Sigmoid colon (tissue), 7 donors: ENCODE measurements around the gene OR6S1. TPM values are rescaled to one million over a fixed set of nuclear protein-coding genes. Genes with fewer than 3 reads are reported as not detected.

ENCODE experiments used
- DNase-seq: peaks from one replicate; pipeline ENCODE4 v3.0.0-alpha.2; 2019
- H3K27ac ChIP-seq, 4 donors: fragments of 200-600 bp; sonication (generic); one replicate each; pipeline ENCODE4 v1.5.1; 2016 to 2019; ENCODE audit warnings: mild to moderate bottlenecking in 1 of 4
- H3K27me3 ChIP-seq, 3 donors: fragments of 200-600 bp; sonication (generic); one replicate each; pipeline ENCODE4 v1.5.1; 2019; ENCODE audit warnings: mild to moderate bottlenecking in 1 of 3
- H3K36me3 ChIP-seq, 4 donors: fragments of 200-600 bp; sonication (generic); one replicate each; pipeline ENCODE4 v1.5.1; 2016 to 2019
- H3K4me1 ChIP-seq, 4 donors: fragments of 200-600 bp; sonication (generic); one replicate each; pipeline ENCODE4 v1.5.1; 2017 to 2019
- H3K4me3 ChIP-seq, 4 donors: fragments of 200-600 bp; sonication (generic); one replicate each; pipeline ENCODE4 v1.5.1; 2017 to 2019; ENCODE audit warnings: mild to moderate bottlenecking in 2 of 4, moderate library complexity in 1 of 4
- H3K9me3 ChIP-seq, 4 donors: fragments of 200-600 bp in 3 of 4; sonication (generic) in 3 of 4; one replicate each; pipeline versions ENCODE4 v1.5.1 to v1.6.1; 2013 to 2019
- EP300 ChIP-seq, 4 donors: sonication (generic); formaldehyde crosslinking; IDR thresholded peaks; one replicate each; pipeline ENCODE4 v1.6.1; 2017; ENCODE audit warnings: antibody characterized with exemption in 4 of 4
- POLR2A ChIP-seq, 2 donors: fragments of 450-650 bp; IDR thresholded peaks; one replicate each; pipeline ENCODE4 v1.6.1; 2016; ENCODE audit warnings: antibody characterized with exemption in 2 of 2, mild to moderate bottlenecking in 2 of 2, moderate library complexity in 2 of 2
- POLR2AphosphoS5 ChIP-seq, 4 donors: sonication (generic); formaldehyde crosslinking; IDR thresholded peaks; one replicate each; pipeline ENCODE4 v1.6.1; 2017; ENCODE audit warnings: antibody characterized with exemption in 4 of 4
- WGBS, 2 donors: extraction: QIAGEN DNeasy Blood & Tissue Kit; methylation state at CpG; one replicate each; pipeline ENCODE4 v1.1.7; 2013; 5-methylcytosine and 5-hydroxymethylcytosine counted together
- intact Hi-C: fragments of 100-400 bp; cut with DNase I; formaldehyde crosslinking; loops from one replicate; pipeline ENCODE4 v1.15.1; 2023
- polyA plus RNA-seq, 3 donors: library from polyadenylated mRNA; stranded (reverse); fragments of 200-250 nt; gene quantifications; one replicate each; pipeline ENCODE4 v1.2.3, GENCODE V29; 2013
- total RNA-seq, 4 donors: library from RNA; depleted of rRNA; stranded (reverse); fragments of >200 nt; gene quantifications; one replicate each; pipeline ENCODE4 v1.1.0, GENCODE V29; 2016
- TF ChIP-seq, protein P1 (sequence below), 4 experiments: fragments of 450-650 bp in 3 of 4; fragments of 200-600 bp in 1 of 4; IDR thresholded peaks; one replicate each; pipeline ENCODE4 v1.5.1; 2016 to 2019; ENCODE audit warnings: antibody characterized with exemption in 4 of 4, mild to moderate bottlenecking in 3 of 4, moderate library complexity in 2 of 4
- donor health status: healthy with polysubstance abuse.
- donor health status: Bipolar disorder and iron deficiency.
- donor health status: healthy.

The OR6S1 gene
- total and polyA plus RNA-seq, 7 donors, result not detected

DNA sequence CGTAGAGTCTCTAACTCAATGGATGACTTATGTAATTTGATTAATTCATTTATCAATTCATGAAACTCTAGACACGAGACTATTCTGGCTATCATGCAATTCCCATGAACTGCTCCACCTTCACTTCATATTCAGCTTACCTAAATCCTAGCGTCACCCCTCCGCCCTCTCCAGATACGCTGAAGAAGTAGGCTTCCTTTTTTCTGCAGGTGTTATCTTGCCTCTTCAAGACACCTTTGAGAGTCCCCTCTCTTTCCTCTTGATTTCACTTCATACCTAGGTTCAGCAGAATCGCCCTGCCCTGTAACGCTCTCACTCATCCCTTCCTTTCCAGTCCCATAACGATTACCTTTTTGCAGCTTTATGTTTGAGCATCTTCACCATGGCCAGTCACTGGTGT, 38.9 kb upstream of the OR6S1 start:
- peak overlapping the region in 2 of 4 donors; percentile 99 for H3K27ac ChIP-seq

DNA sequence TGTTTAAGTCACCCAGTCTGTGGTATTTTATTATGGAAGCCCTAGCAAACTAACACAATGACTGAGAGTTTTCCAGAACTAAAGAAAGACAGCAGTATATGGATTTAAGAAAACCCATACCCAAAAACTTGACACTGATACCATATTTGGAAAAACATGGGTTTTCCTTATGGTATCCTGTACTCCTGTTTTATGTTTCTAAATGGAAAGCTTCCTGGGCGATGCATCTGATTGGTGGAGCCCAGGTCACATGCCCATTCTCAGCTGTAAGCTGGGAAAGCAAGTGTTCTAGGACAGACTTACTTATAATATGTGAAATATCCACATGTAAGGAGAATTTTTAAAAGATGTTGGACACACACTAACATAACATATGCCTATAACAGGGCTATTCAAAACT, 38.4 kb upstream of the OR6S1 start:
- no peak for DNase-seq
- TF ChIP-seq POLR2A (IDR thresholded peaks at IDR 0.05), result no peak
- TF ChIP-seq, protein P1, sequence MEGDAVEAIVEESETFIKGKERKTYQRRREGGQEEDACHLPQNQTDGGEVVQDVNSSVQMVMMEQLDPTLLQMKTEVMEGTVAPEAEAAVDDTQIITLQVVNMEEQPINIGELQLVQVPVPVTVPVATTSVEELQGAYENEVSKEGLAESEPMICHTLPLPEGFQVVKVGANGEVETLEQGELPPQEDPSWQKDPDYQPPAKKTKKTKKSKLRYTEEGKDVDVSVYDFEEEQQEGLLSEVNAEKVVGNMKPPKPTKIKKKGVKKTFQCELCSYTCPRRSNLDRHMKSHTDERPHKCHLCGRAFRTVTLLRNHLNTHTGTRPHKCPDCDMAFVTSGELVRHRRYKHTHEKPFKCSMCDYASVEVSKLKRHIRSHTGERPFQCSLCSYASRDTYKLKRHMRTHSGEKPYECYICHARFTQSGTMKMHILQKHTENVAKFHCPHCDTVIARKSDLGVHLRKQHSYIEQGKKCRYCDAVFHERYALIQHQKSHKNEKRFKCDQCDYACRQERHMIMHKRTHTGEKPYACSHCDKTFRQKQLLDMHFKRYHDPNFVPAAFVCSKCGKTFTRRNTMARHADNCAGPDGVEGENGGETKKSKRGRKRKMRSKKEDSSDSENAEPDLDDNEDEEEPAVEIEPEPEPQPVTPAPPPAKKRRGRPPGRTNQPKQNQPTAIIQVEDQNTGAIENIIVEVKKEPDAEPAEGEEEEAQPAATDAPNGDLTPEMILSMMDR (IDR thresholded peaks at IDR 0.05), result no peak
- TF ChIP-seq EP300 (IDR thresholded peaks at IDR 0.05), result no peak
- no peak for TF ChIP-seq POLR2AphosphoS5 (IDR thresholded peaks at IDR 0.05)
- WGBS, 2 donors, result 93 to 98% methylated on average over 1 of the region's 1 CpG
- intact Hi-C loops, result loop anchor here (2.0 to 10.0 kb wide), 5 partner anchors 47 to 795 kb away; partner anchors contain the start of genes PARP2, RAB2B, TOX4 and ZNF219
- Histone ChIP-seq H3K27me3 (no peaks in the 10 kb centered on the region), H3K4me3 (no peak overlapping the region), H3K36me3 (no peaks in the 10 kb centered on the region), H3K4me1 (peaks cover 4 to 17% (median 11%) of the 10 kb centered on the region in 4 donors), H3K9me3 (no peaks in the 10 kb centered on the region), H3K27ac (no peak overlapping the region)

More for the DNA sequence above, 38.9 kb upstream of the OR6S1 start:
- no peak for DNase-seq
- Histone ChIP-seq H3K36me3 (no peaks in the 10 kb centered on the region), H3K4me1 (peaks cover 4 to 20% (median 14%) of the 10 kb centered on the region in 4 donors), H3K27me3 (no peaks in the 10 kb centered on the region), H3K4me3 (no peak overlapping the region), H3K9me3 (no peaks in the 10 kb centered on the region)
- intact Hi-C loops, result loop anchor here (2.0 to 10.0 kb wide), 5 partner anchors 48 to 794 kb away; partner anchors contain the start of genes PARP2, RAB2B, TOX4 and ZNF219
- 61 to 62% methylated on average over 8 of the region's 8 CpGs for WGBS, 2 donors
- TF ChIP-seq POLR2AphosphoS5 (IDR thresholded peaks at IDR 0.05), result no peak
- TF ChIP-seq, protein P1 (IDR thresholded peaks at IDR 0.05), result no peak
- TF ChIP-seq POLR2A (IDR thresholded peaks at IDR 0.05), result no peak
- no peak for TF ChIP-seq EP300 (IDR thresholded peaks at IDR 0.05)

DNA sequence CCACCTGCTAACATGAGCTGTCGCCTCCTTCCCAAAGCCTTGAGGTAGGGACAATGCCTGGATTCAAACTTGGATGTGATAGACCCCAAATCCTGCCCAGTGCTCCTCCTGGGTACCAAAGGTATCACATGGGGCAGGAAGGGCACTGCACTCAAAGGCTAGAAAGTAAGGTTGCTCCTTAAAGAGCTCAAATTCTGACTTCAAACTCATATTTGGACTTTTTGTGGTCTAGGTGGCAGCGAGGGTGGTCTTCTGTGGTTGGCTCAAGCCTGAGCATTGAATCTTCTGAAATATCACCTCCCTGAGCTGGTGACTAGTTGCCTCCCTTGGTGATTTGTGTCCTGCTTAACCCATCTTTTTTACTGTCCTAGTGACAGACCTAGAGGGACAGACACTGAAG, 34.6 kb upstream of the OR6S1 start:
- intact Hi-C loops, result no loop called here
- no peak for DNase-seq

DNA sequence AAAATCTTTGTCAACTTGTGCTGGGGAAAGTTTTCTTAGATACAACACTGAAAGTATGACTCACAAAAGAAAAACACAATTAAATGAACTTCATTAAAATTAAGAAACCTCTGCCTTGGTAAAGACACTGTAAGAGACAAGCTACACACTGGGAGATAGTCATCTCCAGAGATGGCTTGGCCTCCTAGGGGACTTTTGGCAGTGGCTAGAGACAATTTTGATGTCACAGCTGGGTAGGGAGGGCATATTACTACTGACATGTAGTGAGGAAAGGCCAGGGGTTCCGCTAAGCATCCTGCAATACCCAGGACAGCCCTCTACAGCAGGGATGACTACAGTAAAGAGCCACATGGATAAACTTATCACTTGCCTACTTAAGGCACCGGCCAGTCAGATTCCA, 34.2 kb upstream of the OR6S1 start:
- TF ChIP-seq POLR2A (IDR thresholded peaks at IDR 0.05) (no peak), EP300 (IDR thresholded peaks at IDR 0.05) (no peak), POLR2AphosphoS5 (IDR thresholded peaks at IDR 0.05) (no peak)
- TF ChIP-seq, protein P1 (IDR thresholded peaks at IDR 0.05), result no peak
- no peak overlapping the region for H3K27ac ChIP-seq
- H3K36me3 ChIP-seq, result no peaks in the 10 kb centered on the region
- no peak for DNase-seq
- no peaks in the 10 kb centered on the region for H3K27me3 ChIP-seq
- H3K4me1 ChIP-seq, result peaks cover 0 to 6% (median 3%) of the 10 kb centered on the region in 4 donors
- H3K4me3 ChIP-seq, result no peak overlapping the region
- 91 to 93% methylated on average over 2 of the region's 2 CpGs for WGBS, 2 donors
- no peaks in the 10 kb centered on the region for H3K9me3 ChIP-seq
- intact Hi-C loops, result no loop called here

More for the DNA sequence above, 34.6 kb upstream of the OR6S1 start:
- no peaks in the 10 kb centered on the region for H3K27me3 ChIP-seq
- TF ChIP-seq POLR2AphosphoS5 (IDR thresholded peaks at IDR 0.05) (no peak), EP300 (IDR thresholded peaks at IDR 0.05) (no peak), POLR2A (IDR thresholded peaks at IDR 0.05) (no peak)
- TF ChIP-seq, protein P1 (IDR thresholded peaks at IDR 0.05), result no peak
- H3K4me3 ChIP-seq, result no peak overlapping the region
- peaks cover 0 to 10% (median 7%) of the 10 kb centered on the region in 4 donors for H3K4me1 ChIP-seq
- no peaks in the 10 kb centered on the region for H3K9me3 ChIP-seq
- WGBS, 2 donors, result 84 to 94% methylated on average over 2 of the region's 2 CpGs
- no peak overlapping the region for H3K27ac ChIP-seq
- H3K36me3 ChIP-seq, result no peaks in the 10 kb centered on the region
